AG09309 (cell line): ENCODE measurements around the gene COL11A2.

Experiments
- DNase-seq: peaks from one replicate; pipeline ENCODE4 v3.0.0-alpha.2; 2010; ENCODE audit warnings: low read depth
- H3K4me3 ChIP-seq: 2 replicates; pipeline ENCODE4 v1.5.1; 2011; ENCODE audit warnings: mild to moderate bottlenecking, low read depth, low read length, moderate library complexity; ENCODE audit not compliant: control insufficient read depth
- CTCF ChIP-seq: IDR thresholded peaks from 2 replicates; pipeline ENCODE4 v1.5.1; 2011; ENCODE audit warnings: mild to moderate bottlenecking, low read depth, low read length, inconsistent platforms; ENCODE audit not compliant: insufficient read depth, control insufficient read depth; ENCODE audit errors: missing control alignments

Gene COL11A2

GRCh38 chr6:33166811-33167210 lies 25.5 kb downstream of the COL11A2 start:
- no peak for DNase-seq
- TF ChIP-seq CTCF, result no peak
- no peak overlapping the region for H3K4me3 ChIP-seq

- H3K4me3 ChIP-seq, result no peak overlapping the region
- no peak for DNase-seq
- TF ChIP-seq CTCF, result no peak
These were observed 25.9 kb downstream of the COL11A2 start for GRCh38 chr6:33166363-33166762.

GRCh38 chr6:33165581-33166258 lies 26.5 kb downstream of the COL11A2 start:
- TF ChIP-seq CTCF, result no peak
- no peak overlapping the region for H3K4me3 ChIP-seq
- DNase-seq, result no peak

- DNase-seq, result no peak
- no peak for TF ChIP-seq CTCF
- no peak overlapping the region for H3K4me3 ChIP-seq
These were observed 27.4 kb downstream of the COL11A2 start for GRCh38 chr6:33164665-33165373.

- DNase-seq, result no peak
- no peak overlapping the region for H3K4me3 ChIP-seq
These were observed 28.1 kb downstream of the COL11A2 start for GRCh38 chr6:33164176-33164575.

GRCh38 chr6:33163540-33163939 lies 28.7 kb downstream of the COL11A2 start:
- no peak for DNase-seq
- H3K4me3 ChIP-seq, result no peak overlapping the region
- TF ChIP-seq CTCF, result no peak

More at GRCh38 chr6:33164176-33164575, 28.1 kb downstream of the COL11A2 start:
- TF ChIP-seq CTCF, result no peak
